SU-DHL-6 (cell line): ENCODE data around the gene EXOC4.

Experiments used
- H2AFZ ChIP-seq: fragments of 200-600 bp; sonication (generic); 2 replicates; pipeline ENCODE4 v1.6.1; 2014; ENCODE audit warnings: low read depth, mild to moderate bottlenecking, moderate library complexity, mixed read lengths, antibody characterized with exemption, low read length; ENCODE audit not compliant: severe bottlenecking
- H3F3A ChIP-seq: fragments of 200-600 bp; shearing (Covaris generic); 2 replicates; pipeline ENCODE4 v1.6.0; 2016; ENCODE audit warnings: antibody characterized with exemption, mild to moderate bottlenecking; ENCODE audit not compliant: insufficient read depth
- H3K27ac ChIP-seq: fragments of 200-600 bp; sonication (generic); 2 replicates; pipeline ENCODE4 v1.5.1; 2016; ENCODE audit warnings: low read depth, mild to moderate bottlenecking, low read length, moderate library complexity, mixed read lengths
- H3K27me3 ChIP-seq: fragments of 200-600 bp; sonication (generic), shearing (Covaris generic); 2 replicates; pipeline ENCODE4 v1.6.0; 2014; ENCODE audit warnings: mild to moderate bottlenecking, low read length
- H3K36me3 ChIP-seq: fragments of 200-600 bp; sonication (generic); 2 replicates; pipeline ENCODE4 v1.6.1; 2014; ENCODE audit warnings: mild to moderate bottlenecking, low read length, mixed read lengths
- H3K4me2 ChIP-seq: fragments of 300-600, 200-600 bp; shearing (Covaris generic), sonication (generic); 2 replicates; pipeline ENCODE4 v1.6.0; 2014; ENCODE audit warnings: low read length, low read depth, mild to moderate bottlenecking; ENCODE audit not compliant: poor library complexity, severe bottlenecking
- H3K4me3 ChIP-seq: fragments of 200-600 bp; sonication (generic); 2 replicates; pipeline ENCODE4 v1.5.1; 2014; ENCODE audit warnings: antibody characterized with exemption, low read length, mild to moderate bottlenecking, mixed read lengths; ENCODE audit not compliant: insufficient read depth, poor library complexity, severe bottlenecking
- H3K79me2 ChIP-seq: fragments of 200-600 bp; sonication (generic); 2 replicates; pipeline ENCODE4 v1.6.1; 2014; ENCODE audit warnings: mild to moderate bottlenecking, low read length, moderate library complexity; ENCODE audit not compliant: insufficient read depth
- H3K9ac ChIP-seq: fragments of 200-600 bp; sonication (generic); 2 replicates; pipeline ENCODE4 v1.7.0; 2014; ENCODE audit warnings: mild to moderate bottlenecking, low read length
- H3K9me2 ChIP-seq: fragments of 200-600 bp; sonication (generic); replicated peaks from 2 replicates; pipeline ENCODE4 v1.6.1; 2014; ENCODE audit warnings: low read length; ENCODE audit not compliant: insufficient read depth
- H3K9me3 ChIP-seq: fragments of 200-600 bp; sonication (generic); 2 replicates; pipeline ENCODE4 v1.6.1; 2014; ENCODE audit warnings: low read length, mixed read lengths; ENCODE audit not compliant: insufficient read depth
- H4K20me1 ChIP-seq: fragments of 200-600 bp; sonication (generic); 2 replicates; pipeline ENCODE4 v1.6.1; 2014; ENCODE audit warnings: low read depth, mild to moderate bottlenecking, antibody characterized with exemption, low read length, moderate library complexity, mixed read lengths
- CTCF ChIP-seq: fragments of 200-600 bp; sonication (generic); IDR thresholded peaks from one replicate; pipeline ENCODE4 v1.5.1; 2017; ENCODE audit warnings: antibody characterized with exemption, mild to moderate bottlenecking, low read length, moderate library complexity; ENCODE audit not compliant: insufficient read depth, poor library complexity, severe bottlenecking
- EZH2phosphoT487 ChIP-seq: fragments of 200-600 bp; sonication (generic), shearing (Covaris generic); conservative IDR thresholded peaks from 2 replicates; pipeline ENCODE4 v1.6.1; 2018; ENCODE audit warnings: mild to moderate bottlenecking, antibody characterized with exemption, low read length, moderate library complexity, mixed read lengths

The EXOC4 gene

GRCh38 chr7:133434246-133434865 is 181.5 kb downstream of the EXOC4 start:
- no peaks in the 10 kb centered on the region for H3K9me3 ChIP-seq
- H3K9ac ChIP-seq, result no peak overlapping the region
- no peak overlapping the region for H3K4me2 ChIP-seq
- no peaks in the 10 kb centered on the region for H3K27me3 ChIP-seq
- H2AFZ ChIP-seq, result no peak overlapping the region
- H3K36me3 ChIP-seq, result no peaks in the 10 kb centered on the region
- H3K4me3 ChIP-seq, result no peak overlapping the region
- H3K79me2 ChIP-seq, result no peaks in the 10 kb centered on the region
- TF ChIP-seq EZH2phosphoT487 (no peak), CTCF (peak; percentile 17)
- H3F3A ChIP-seq, result no peaks in the 10 kb centered on the region
- no peaks in the 10 kb centered on the region for H3K9me2 ChIP-seq
- no peak overlapping the region for H3K27ac ChIP-seq
- H4K20me1 ChIP-seq, result peaks cover 5% of the 10 kb centered on the region; the same call in 1 of the 2 replicates

- no peaks in the 10 kb centered on the region for H3K9me3 ChIP-seq
- no peaks in the 10 kb centered on the region for H3K36me3 ChIP-seq
- no peak overlapping the region for H2AFZ ChIP-seq
- H3K9ac ChIP-seq, result no peak overlapping the region
- peaks cover 5% of the 10 kb centered on the region; the same call in 1 of the 2 replicates for H4K20me1 ChIP-seq
- no peaks in the 10 kb centered on the region for H3K79me2 ChIP-seq
- no peak overlapping the region for H3K27ac ChIP-seq
- no peak overlapping the region for H3K4me3 ChIP-seq
- H3K27me3 ChIP-seq, result no peaks in the 10 kb centered on the region
- no peak overlapping the region for H3K4me2 ChIP-seq
- TF ChIP-seq CTCF, result no peak
- no peak for TF ChIP-seq EZH2phosphoT487
- no peaks in the 10 kb centered on the region for H3K9me2 ChIP-seq
- no peaks in the 10 kb centered on the region for H3F3A ChIP-seq
Measured at GRCh38 chr7:133436014-133436428, 183.1 kb downstream of the EXOC4 start.

- H3K9ac ChIP-seq, result no peak overlapping the region
- H3K4me3 ChIP-seq, result no peak overlapping the region
- no peaks in the 10 kb centered on the region for H3K36me3 ChIP-seq
- H2AFZ ChIP-seq, result no peak overlapping the region
- no peaks in the 10 kb centered on the region for H3K9me3 ChIP-seq
- no peaks in the 10 kb centered on the region for H3K27me3 ChIP-seq
- TF ChIP-seq EZH2phosphoT487, result no peak
- TF ChIP-seq CTCF, result no peak
- no peaks in the 10 kb centered on the region for H3K79me2 ChIP-seq
- H3F3A ChIP-seq, result no peaks in the 10 kb centered on the region
- H3K4me2 ChIP-seq, result no peak overlapping the region
- H3K9me2 ChIP-seq, result no peaks in the 10 kb centered on the region
- H3K27ac ChIP-seq, result no peak overlapping the region
- peaks cover 5% of the 10 kb centered on the region; the same call in 1 of the 2 replicates for H4K20me1 ChIP-seq
Measured at GRCh38 chr7:133437544-133437943, 184.7 kb downstream of the EXOC4 start.
